Adrenal gland (tissue), 5 donors: ENCODE data around the gene CEACAM5.

Experiments used
- CTCF ChIP-seq, 6 experiments: fragments of 450-650 bp in 4 of 6; fragments of 200-600 bp in 2 of 6; sonication (generic) in 1 of 6; IDR thresholded peaks; 1 replicate in 5 of 6; 2 replicates in 1 of 6; pipeline versions ENCODE4 v1.5.1 to v1.8.0; 2016 to 2021; ENCODE audit warnings: antibody characterized with exemption in 6 of 6, mild to moderate bottlenecking in 2 of 6, moderate library complexity in 1 of 6
- POLR2A ChIP-seq, 2 donors: fragments of 450-650 bp; IDR thresholded peaks; one replicate each; pipeline ENCODE4 v1.6.1; 2017; ENCODE audit warnings: antibody characterized with exemption in 2 of 2, mild to moderate bottlenecking in 2 of 2, moderate library complexity in 1 of 2
- donor health status: DM: no; HTN: no; CAD: no.

GRCh38 chr19:41758846-41759245, 50.4 kb downstream of the CEACAM5 start:
- TF ChIP-seq POLR2A (IDR thresholded peaks at IDR 0.05), result no peak
- no peak for TF ChIP-seq CTCF (IDR thresholded peaks at IDR 0.05)
